SK-N-SH treated with all-trans-retinoic acid at 6 μM for 48 hours (cell line): ENCODE measurements around the gene TASP1.

Source experiments
- ATAC-seq: fragments of 200-7000 bp; cut with Tn5 transposase; 3 replicates; pipeline ENCODE4 v1.9.1; 2020; ENCODE audit warnings: mild to moderate bottlenecking, moderate library complexity
- ARNTL ChIP-seq: fragments of 450-650 bp; formaldehyde crosslinking; IDR thresholded peaks from 2 replicates; pipeline ENCODE4 v1.5.0; 2020; ENCODE audit warnings: low read depth, mild to moderate bottlenecking, moderate library complexity, borderline replicate concordance
- BACH2 ChIP-seq: fragments of 250-450 bp; sonication (Bioruptor Pico); IDR thresholded peaks from 2 replicates; pipeline ENCODE4 v1.9.0; 2021; ENCODE audit warnings: mild to moderate bottlenecking, borderline replicate concordance
- CSDC2 ChIP-seq: fragments of 250-450 bp; sonication (Bioruptor Pico); IDR thresholded peaks from 2 replicates; pipeline ENCODE4 v1.5.0; 2020; ENCODE audit warnings: mild to moderate bottlenecking, moderate library complexity
- ESRRG ChIP-seq: fragments of 250-450 bp; sonication (Bioruptor Pico); IDR thresholded peaks from 2 replicates; pipeline ENCODE4 v1.6.1; 2021; ENCODE audit warnings: mild to moderate bottlenecking
- GLIS3 ChIP-seq: fragments of 250-450 bp; sonication (Bioruptor Pico); IDR thresholded peaks from 2 replicates; pipeline ENCODE4 v1.5.0; 2020; ENCODE audit warnings: mild to moderate bottlenecking, moderate library complexity
- ISL1 ChIP-seq: fragments of 250-450 bp; sonication (Bioruptor Pico); IDR thresholded peaks from 2 replicates; pipeline ENCODE4 v2.1.2; 2022; ENCODE audit warnings: mild to moderate bottlenecking, moderate library complexity
- OSR1 ChIP-seq: fragments of 250-450 bp; sonication (Bioruptor Pico); IDR thresholded peaks from 2 replicates; pipeline ENCODE4 v1.8.0; 2022; ENCODE audit warnings: moderate library complexity, mild to moderate bottlenecking, inconsistent platforms
- POU6F1 ChIP-seq: fragments of 250-450 bp; sonication (Bioruptor Pico); IDR thresholded peaks from 2 replicates; pipeline ENCODE4 v1.8.0; 2021; ENCODE audit warnings: low read depth, mild to moderate bottlenecking, moderate library complexity, borderline replicate concordance
- PPARA ChIP-seq: fragments of 250-450 bp; sonication (Bioruptor Pico); IDR thresholded peaks from 2 replicates; pipeline ENCODE4 v1.5.0; 2020; ENCODE audit warnings: mild to moderate bottlenecking, borderline replicate concordance
- RARB ChIP-seq: fragments of 250-450 bp; sonication (Bioruptor Pico); IDR thresholded peaks from 2 replicates; pipeline ENCODE4 v1.8.0; 2021; ENCODE audit warnings: mild to moderate bottlenecking, moderate library complexity
- SNAI2 ChIP-seq: fragments of 250-450 bp; sonication (Bioruptor Pico); IDR thresholded peaks from 2 replicates; pipeline ENCODE4 v1.5.0; 2020; ENCODE audit warnings: mild to moderate bottlenecking, moderate library complexity
- TCF4 ChIP-seq: fragments of 250-450 bp; sonication (Bioruptor Pico); IDR thresholded peaks from 2 replicates; pipeline ENCODE4 v1.8.0; 2021; ENCODE audit warnings: mild to moderate bottlenecking, moderate library complexity, borderline replicate concordance
- TOX ChIP-seq: fragments of 250-450 bp; sonication (Bioruptor Pico); IDR thresholded peaks from 2 replicates; pipeline ENCODE4 v1.8.0; 2021; ENCODE audit warnings: mild to moderate bottlenecking, moderate library complexity, borderline replicate concordance
- TSHZ2 ChIP-seq: fragments of 250-450 bp; sonication (Bioruptor Pico); IDR thresholded peaks from 2 replicates; pipeline ENCODE4 v1.5.0; 2020; ENCODE audit warnings: mild to moderate bottlenecking, moderate library complexity
- ZC3H10 ChIP-seq: fragments of 250-450 bp; sonication (Bioruptor Pico); IDR thresholded peaks from 2 replicates; pipeline ENCODE4 v1.5.1; 2021; ENCODE audit warnings: mild to moderate bottlenecking, moderate library complexity
- ZFP3 ChIP-seq: fragments of 250-450 bp; sonication (Bioruptor Pico); IDR thresholded peaks from 2 replicates; pipeline ENCODE4 v1.5.0; 2020; ENCODE audit warnings: mild to moderate bottlenecking, moderate library complexity
- ZFP30 ChIP-seq: fragments of 450-650 bp; formaldehyde crosslinking; IDR thresholded peaks from 2 replicates; pipeline ENCODE4 v1.5.0; 2022; ENCODE audit warnings: mild to moderate bottlenecking, moderate library complexity
- ZNF565 ChIP-seq: fragments of 450-650 bp; formaldehyde crosslinking; conservative IDR thresholded peaks from 2 replicates; pipeline ENCODE4 v1.5.0; 2020; ENCODE audit warnings: low read depth, mild to moderate bottlenecking, moderate library complexity
- ZNF70 ChIP-seq: fragments of 450-650 bp; formaldehyde crosslinking; IDR thresholded peaks from 2 replicates; pipeline ENCODE4 v1.5.0; 2020; ENCODE audit warnings: mild to moderate bottlenecking, moderate library complexity
- ZNF8 ChIP-seq: fragments of 450-650 bp; formaldehyde crosslinking; IDR thresholded peaks from 2 replicates; pipeline ENCODE4 v1.5.0; 2020; ENCODE audit warnings: mild to moderate bottlenecking, moderate library complexity
- TF ChIP-seq, protein P1 (sequence below): fragments of 250-450 bp; sonication (Bioruptor Pico); IDR thresholded peaks from 2 replicates; pipeline ENCODE4 v1.5.1; 2021; ENCODE audit warnings: mild to moderate bottlenecking, moderate library complexity
- TF ChIP-seq, protein P2 (sequence below): fragments of 250-450 bp; sonication (Bioruptor Pico); IDR thresholded peaks from 2 replicates; pipeline ENCODE4 v1.8.0; 2020; ENCODE audit warnings: mild to moderate bottlenecking, moderate library complexity, borderline replicate concordance
- TF ChIP-seq, protein P3 (sequence below): fragments of 250-450 bp; sonication (Bioruptor Pico); IDR thresholded peaks from 2 replicates; pipeline ENCODE4 v1.5.1; 2020; ENCODE audit warnings: low read depth, mild to moderate bottlenecking, moderate library complexity

Gene TASP1

GRCh38 chr20:13571662-13572061 is 67.1 kb downstream of the TASP1 start:
- ATAC-seq: no peak
- TF ChIP-seq ZFP3 (CRISPR knock-in tag) (no peak), ZNF70 (CRISPR knock-in tag) (no peak), BACH2 (CRISPR knock-in tag) (no peak), TSHZ2 (CRISPR knock-in tag) (no peak), CSDC2 (no peak), POU6F1 (CRISPR knock-in tag) (no peak), SNAI2 (CRISPR knock-in tag) (no peak), ZNF8 (CRISPR knock-in tag) (no peak), ESRRG (no peak), OSR1 (no peak), ZNF565 (no peak), TOX (CRISPR knock-in tag) (no peak), ISL1 (CRISPR knock-in tag) (no peak), ZC3H10 (CRISPR knock-in tag) (no peak), ZFP30 (CRISPR knock-in tag) (no peak), RARB (no peak), TCF4 (CRISPR knock-in tag) (no peak)
- TF ChIP-seq, protein P1, sequence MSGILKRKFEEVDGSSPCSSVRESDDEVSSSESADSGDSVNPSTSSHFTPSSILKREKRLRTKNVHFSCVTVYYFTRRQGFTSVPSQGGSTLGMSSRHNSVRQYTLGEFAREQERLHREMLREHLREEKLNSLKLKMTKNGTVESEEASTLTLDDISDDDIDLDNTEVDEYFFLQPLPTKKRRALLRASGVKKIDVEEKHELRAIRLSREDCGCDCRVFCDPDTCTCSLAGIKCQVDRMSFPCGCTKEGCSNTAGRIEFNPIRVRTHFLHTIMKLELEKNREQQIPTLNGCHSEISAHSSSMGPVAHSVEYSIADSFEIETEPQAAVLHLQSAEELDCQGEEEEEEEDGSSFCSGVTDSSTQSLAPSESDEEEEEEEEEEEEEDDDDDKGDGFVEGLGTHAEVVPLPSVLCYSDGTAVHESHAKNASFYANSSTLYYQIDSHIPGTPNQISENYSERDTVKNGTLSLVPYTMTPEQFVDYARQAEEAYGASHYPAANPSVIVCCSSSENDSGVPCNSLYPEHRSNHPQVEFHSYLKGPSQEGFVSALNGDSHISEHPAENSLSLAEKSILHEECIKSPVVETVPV (CRISPR knock-in tag): no peak
- TF ChIP-seq, protein P2, sequence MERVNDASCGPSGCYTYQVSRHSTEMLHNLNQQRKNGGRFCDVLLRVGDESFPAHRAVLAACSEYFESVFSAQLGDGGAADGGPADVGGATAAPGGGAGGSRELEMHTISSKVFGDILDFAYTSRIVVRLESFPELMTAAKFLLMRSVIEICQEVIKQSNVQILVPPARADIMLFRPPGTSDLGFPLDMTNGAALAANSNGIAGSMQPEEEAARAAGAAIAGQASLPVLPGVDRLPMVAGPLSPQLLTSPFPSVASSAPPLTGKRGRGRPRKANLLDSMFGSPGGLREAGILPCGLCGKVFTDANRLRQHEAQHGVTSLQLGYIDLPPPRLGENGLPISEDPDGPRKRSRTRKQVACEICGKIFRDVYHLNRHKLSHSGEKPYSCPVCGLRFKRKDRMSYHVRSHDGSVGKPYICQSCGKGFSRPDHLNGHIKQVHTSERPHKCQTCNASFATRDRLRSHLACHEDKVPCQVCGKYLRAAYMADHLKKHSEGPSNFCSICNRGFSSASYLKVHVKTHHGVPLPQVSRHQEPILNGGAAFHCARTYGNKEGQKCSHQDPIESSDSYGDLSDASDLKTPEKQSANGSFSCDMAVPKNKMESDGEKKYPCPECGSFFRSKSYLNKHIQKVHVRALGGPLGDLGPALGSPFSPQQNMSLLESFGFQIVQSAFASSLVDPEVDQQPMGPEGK (CRISPR knock-in tag): no peak
- TF ChIP-seq, protein P3, sequence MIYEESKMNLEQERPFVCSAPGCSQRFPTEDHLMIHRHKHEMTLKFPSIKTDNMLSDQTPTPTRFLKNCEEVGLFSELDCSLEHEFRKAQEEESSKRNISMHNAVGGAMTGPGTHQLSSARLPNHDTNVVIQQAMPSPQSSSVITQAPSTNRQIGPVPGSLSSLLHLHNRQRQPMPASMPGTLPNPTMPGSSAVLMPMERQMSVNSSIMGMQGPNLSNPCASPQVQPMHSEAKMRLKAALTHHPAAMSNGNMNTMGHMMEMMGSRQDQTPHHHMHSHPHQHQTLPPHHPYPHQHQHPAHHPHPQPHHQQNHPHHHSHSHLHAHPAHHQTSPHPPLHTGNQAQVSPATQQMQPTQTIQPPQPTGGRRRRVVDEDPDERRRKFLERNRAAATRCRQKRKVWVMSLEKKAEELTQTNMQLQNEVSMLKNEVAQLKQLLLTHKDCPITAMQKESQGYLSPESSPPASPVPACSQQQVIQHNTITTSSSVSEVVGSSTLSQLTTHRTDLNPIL (CRISPR knock-in tag): no peak

DNA sequence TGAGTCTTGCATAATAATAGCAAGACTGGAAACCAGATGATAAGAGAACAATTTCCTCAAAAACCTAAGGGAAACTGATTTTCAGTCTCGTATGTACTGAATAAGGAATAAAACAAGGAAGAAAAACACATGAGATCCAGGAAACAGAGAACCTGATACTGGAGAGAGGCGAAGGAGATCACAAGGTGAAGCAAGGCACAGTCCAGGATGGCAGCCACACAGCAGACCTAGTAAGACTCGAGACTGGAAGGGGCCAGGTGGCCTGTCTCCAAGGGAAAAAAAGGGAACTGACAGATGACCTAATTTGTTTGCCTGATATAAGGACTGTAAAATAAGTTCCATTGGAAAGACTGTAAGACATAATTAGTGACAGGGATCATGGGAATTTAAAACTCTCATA is 71.1 kb downstream of the TASP1 start:
- ATAC-seq: no peak
- TF ChIP-seq PPARA (CRISPR knock-in tag) (no peak), RARB (no peak), ZNF8 (CRISPR knock-in tag) (no peak), TSHZ2 (CRISPR knock-in tag) (no peak), SNAI2 (CRISPR knock-in tag) (no peak), ZNF70 (CRISPR knock-in tag) (no peak), GLIS3 (no peak), TCF4 (CRISPR knock-in tag) (no peak), ZC3H10 (CRISPR knock-in tag) (no peak), ISL1 (CRISPR knock-in tag) (no peak), ZFP30 (CRISPR knock-in tag) (no peak), ARNTL (no peak), TOX (CRISPR knock-in tag) (no peak), BACH2 (CRISPR knock-in tag) (no peak), CSDC2 (no peak), ZNF565 (no peak), OSR1 (no peak)
- TF ChIP-seq, protein P2 (CRISPR knock-in tag): no peak
